HG03066 (cell line): ENCODE results near the gene ERC2.

Experiments used
- ATAC-seq: cut with Tn5 transposase; IDR thresholded peaks from one replicate; pipeline ENCODE4 v1.9.1; 2021; ENCODE audit warnings: low read depth; ENCODE audit not compliant: unreplicated experiment

The ERC2 gene

GRCh38 chr3:56428667-56429066 is 39.6 kb downstream of the ERC2 start:
- ATAC-seq = no peak

- no peak for ATAC-seq
Measured at GRCh38 chr3:56424885-56425284, 43.4 kb downstream of the ERC2 start.

- ATAC-seq = no peak
Measured at GRCh38 chr3:56424336-56424735, 43.9 kb downstream of the ERC2 start.

- ATAC-seq = no peak
Measured at GRCh38 chr3:56423661-56424099, 44.6 kb downstream of the ERC2 start.

- ATAC-seq = no peak
Measured at GRCh38 chr3:56422316-56422715, 46.0 kb downstream of the ERC2 start.

GRCh38 chr3:56421205-56421604 is 47.1 kb downstream of the ERC2 start:
- ATAC-seq = no peak

GRCh38 chr3:56415652-56416051 is 52.6 kb downstream of the ERC2 start:
- ATAC-seq = no peak

- no peak for ATAC-seq
Measured at GRCh38 chr3:56413911-56414310, 54.4 kb downstream of the ERC2 start.

- ATAC-seq = no peak
Measured at GRCh38 chr3:56411166-56411565, 57.1 kb downstream of the ERC2 start.

- ATAC-seq = no peak
Measured at GRCh38 chr3:56410576-56410975, 57.7 kb downstream of the ERC2 start.

- no peak for ATAC-seq
Measured at GRCh38 chr3:56409790-56410189, 58.5 kb downstream of the ERC2 start.

GRCh38 chr3:56408761-56409196 is 59.5 kb downstream of the ERC2 start:
- no peak for ATAC-seq

GRCh38 chr3:56406826-56407515 is 61.3 kb downstream of the ERC2 start:
- ATAC-seq = no peak

- no peak for ATAC-seq
Measured at GRCh38 chr3:56404884-56405283, 63.4 kb downstream of the ERC2 start.

- no peak for ATAC-seq
Measured at GRCh38 chr3:56398659-56399058, 69.6 kb downstream of the ERC2 start.

- ATAC-seq = no peak
Measured at GRCh38 chr3:56397798-56398197, 70.5 kb downstream of the ERC2 start.

GRCh38 chr3:56389183-56389830 is 79.0 kb downstream of the ERC2 start:
- no peak for ATAC-seq

GRCh38 chr3:56383092-56383491 is 85.2 kb downstream of the ERC2 start:
- ATAC-seq = no peak

GRCh38 chr3:56379723-56380287 is 88.5 kb downstream of the ERC2 start:
- ATAC-seq = no peak

- ATAC-seq = no peak
Measured at GRCh38 chr3:56375654-56376053, 92.6 kb downstream of the ERC2 start.

- no peak for ATAC-seq
Measured at GRCh38 chr3:56373386-56373785, 94.9 kb downstream of the ERC2 start.
